Measurements from ENCODE around the gene DCP1A. TPM values are rescaled to one million over a fixed set of nuclear protein-coding genes. Genes with fewer than 3 reads are reported as not detected.
"Not testable (repeated sequence)": the region's sequence is repeated elsewhere in the genome, so short reads cannot be mapped to it uniquely, and the experiment has no call there.

The DCP1A gene
- total RNA-seq, 2 experiments from 2014 or later: 27.2 to 28.3 TPM

DNA sequence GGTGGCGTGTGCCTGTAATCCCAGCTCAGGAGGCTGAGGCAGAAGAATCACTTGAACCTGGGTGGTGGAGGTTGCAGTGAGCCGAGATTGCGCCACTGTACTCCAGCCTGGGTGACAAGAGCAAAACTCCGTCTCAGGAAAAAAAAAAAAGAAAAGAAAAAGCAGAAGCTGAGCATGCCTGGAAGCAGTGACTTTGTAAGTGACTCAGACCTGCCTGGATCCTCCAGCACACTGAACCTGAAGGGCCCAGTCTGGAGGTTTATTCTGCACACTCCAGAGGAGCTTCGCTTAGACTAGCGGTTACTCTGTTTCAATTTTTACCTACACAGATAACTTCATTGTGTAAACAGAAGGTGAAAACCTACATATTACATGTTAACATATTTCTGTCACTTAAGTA is 19.4 kb downstream of the DCP1A start:
- CTCF ChIA-PET; H3K4me1 Mint-ChIP-seq (ENCODE audit: low read depth); H3K27me3 Mint-ChIP-seq (ENCODE audit: low read depth); DNase-seq; H3K27ac Mint-ChIP-seq; ATAC-seq; H3K9me3 Mint-ChIP-seq (ENCODE audit: insufficient read depth); H3K4me3 Mint-ChIP-seq: not testable (repeated sequence)
- peaks cover 13% of the 10 kb centered on the region for H3K36me3 Mint-ChIP-seq (ENCODE audit: low read depth)
- POLR2A ChIA-PET: interaction anchor here (1.6 kb wide), 1 partner anchor 20 kb away, joined by 7 read pairs; the partner anchor contains the start of gene DCP1A

DNA sequence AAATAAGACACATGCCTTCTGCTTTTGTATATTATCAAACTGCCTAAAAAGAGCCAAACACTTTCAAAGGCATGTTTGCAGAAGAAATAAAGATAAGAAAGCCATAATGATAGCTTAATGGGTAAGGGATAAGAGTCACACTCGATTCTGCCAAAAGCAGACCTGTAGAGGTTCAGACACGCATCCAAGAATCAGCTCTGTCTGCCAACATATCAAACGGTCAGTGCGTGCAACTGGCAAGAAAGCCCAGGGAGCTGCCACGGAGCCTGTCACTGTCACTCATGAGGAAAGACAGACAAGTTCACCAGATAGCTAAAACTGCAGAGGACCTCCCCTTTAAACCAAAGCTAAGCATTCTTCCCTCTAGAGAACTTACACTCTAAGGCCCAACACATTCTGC is 23.2 kb downstream of the DCP1A start:
- Mint-ChIP-seq H3K36me3 (ENCODE audit: low read depth) (peaks cover 17% of the 10 kb centered on the region), H3K27ac (no peak overlapping the region), H3K9me3 (ENCODE audit: insufficient read depth) (no peaks in the 10 kb centered on the region), H3K4me1 (ENCODE audit: low read depth) (peaks cover 3% of the 10 kb centered on the region), H3K27me3 (ENCODE audit: low read depth) (no peaks in the 10 kb centered on the region), H3K4me3 (no peak overlapping the region)
- ChIA-PET POLR2A (interaction anchor here (1.1 kb wide), 1 partner anchor 23 kb away, joined by 4 read pairs; the partner anchor contains the start of gene DCP1A), CTCF (no interaction called here)
- DNase-seq (no peak), ATAC-seq (no peak)

DNA sequence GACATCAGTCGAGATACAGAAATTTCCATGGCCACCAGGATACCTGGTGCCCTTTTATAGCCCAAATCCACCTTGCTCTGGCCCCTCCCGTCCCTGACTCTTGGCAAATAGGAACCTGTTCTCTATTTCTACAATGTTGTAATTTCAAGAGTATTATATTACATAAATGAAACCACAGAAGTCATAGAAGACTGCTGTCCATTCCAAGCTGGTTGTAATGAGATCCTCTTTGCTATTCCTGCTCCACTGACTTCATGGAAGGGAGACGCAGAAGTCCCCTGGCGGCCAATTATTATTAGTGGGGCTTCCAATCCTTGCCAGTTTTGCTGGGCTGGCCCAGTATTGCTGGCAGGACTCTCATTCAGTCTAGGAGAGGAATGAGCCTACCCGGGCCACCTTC is 26.6 kb downstream of the DCP1A start:
- Mint-ChIP-seq H3K36me3 (ENCODE audit: low read depth) (peaks cover 15% of the 10 kb centered on the region), H3K9me3 (ENCODE audit: insufficient read depth) (no peaks in the 10 kb centered on the region), H3K27ac (no peak overlapping the region), H3K4me1 (ENCODE audit: low read depth) (peaks cover 3% of the 10 kb centered on the region), H3K4me3 (no peak overlapping the region), H3K27me3 (ENCODE audit: low read depth) (no peaks in the 10 kb centered on the region)
- CTCF ChIA-PET: no interaction called here
- POLR2A ChIA-PET: no interaction called here
- ATAC-seq (no peak), DNase-seq (no peak)

DNA sequence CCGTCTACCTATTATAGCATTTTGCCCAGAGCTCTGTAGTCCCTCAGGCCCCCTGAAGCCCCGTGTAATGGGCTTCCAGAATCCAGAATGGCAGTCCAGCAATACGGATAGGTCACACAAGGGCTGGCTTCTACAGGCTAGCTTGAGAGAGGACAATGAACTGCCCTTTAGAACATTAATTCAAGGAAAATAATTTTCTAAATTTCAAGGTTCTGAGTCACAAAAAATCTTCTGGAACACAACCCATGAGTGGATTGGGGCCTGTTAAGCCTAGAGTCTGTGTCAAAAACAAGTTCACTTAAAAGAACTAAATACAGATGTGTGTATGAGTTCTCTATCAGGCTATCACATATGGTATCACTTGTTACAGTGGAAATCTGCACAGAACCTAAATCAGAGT is 28.8 kb downstream of the DCP1A start:
- no peak overlapping the region for H3K4me3 Mint-ChIP-seq
- DNase-seq (no peak), ATAC-seq (no peak)
- no peaks in the 10 kb centered on the region for H3K4me1 Mint-ChIP-seq (ENCODE audit: low read depth)
- no peaks in the 10 kb centered on the region for H3K9me3 Mint-ChIP-seq (ENCODE audit: insufficient read depth)
- no peaks in the 10 kb centered on the region for H3K27me3 Mint-ChIP-seq (ENCODE audit: low read depth)
- CTCF ChIA-PET: no interaction called here
- POLR2A ChIA-PET: no interaction called here
- H3K27ac Mint-ChIP-seq: no peak overlapping the region
- peaks cover 13% of the 10 kb centered on the region for H3K36me3 Mint-ChIP-seq (ENCODE audit: low read depth)

DNA sequence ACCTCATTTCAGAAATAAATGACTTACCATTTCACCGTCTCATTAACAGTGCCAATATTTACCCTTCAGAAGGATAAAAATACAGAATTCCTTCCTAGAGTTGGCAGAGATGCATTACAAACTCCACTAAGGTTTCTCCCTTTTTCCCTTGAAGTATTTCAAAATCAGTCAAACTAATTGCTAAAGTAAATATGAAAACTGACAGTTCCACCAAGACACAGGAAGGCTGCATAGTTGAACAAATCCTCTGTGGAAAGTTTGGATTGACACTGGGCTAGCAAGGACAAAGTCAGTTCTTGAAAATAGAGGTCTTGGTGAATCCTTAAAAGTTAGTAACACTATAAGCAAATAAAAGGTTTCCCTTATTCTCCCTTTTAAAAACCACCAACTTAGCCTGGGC is 34.5 kb downstream of the DCP1A start:
- peaks cover 30% of the 10 kb centered on the region for H3K36me3 Mint-ChIP-seq (ENCODE audit: low read depth)
- CTCF ChIA-PET: no interaction called here

DNA sequence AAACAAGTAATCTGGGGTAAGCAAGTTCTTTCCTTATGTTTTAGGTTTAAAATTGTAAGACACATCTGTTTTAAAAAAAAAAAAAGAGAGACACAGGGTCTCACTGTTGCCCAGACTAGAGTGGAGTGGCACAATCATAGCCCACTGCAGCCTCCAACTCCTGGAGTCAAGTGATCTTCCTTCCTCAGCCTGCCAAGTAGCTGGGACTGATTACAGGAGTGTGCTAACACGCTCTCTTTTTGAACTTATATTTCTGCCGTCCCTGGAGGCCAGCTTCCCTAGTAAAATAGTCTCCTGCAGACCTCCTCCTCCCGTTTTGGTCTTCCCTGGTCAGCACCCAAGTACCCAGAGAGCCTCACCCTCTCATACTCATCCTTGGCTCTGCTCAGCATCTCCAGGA is 35.5 kb downstream of the DCP1A start:
- Mint-ChIP-seq H3K4me3 (no peak overlapping the region), H3K9me3 (ENCODE audit: insufficient read depth) (no peaks in the 10 kb centered on the region), H3K27me3 (ENCODE audit: low read depth) (no peaks in the 10 kb centered on the region), H3K4me1 (ENCODE audit: low read depth) (no peaks in the 10 kb centered on the region), H3K36me3 (ENCODE audit: low read depth) (peaks cover 32% of the 10 kb centered on the region), H3K27ac (peak overlapping the region; percentile 3)
- DNase-seq (no peak), ATAC-seq (no peak)
- ChIA-PET CTCF (no interaction called here), POLR2A (no interaction called here)

More for the DNA sequence above, 34.5 kb downstream of the DCP1A start:
- H3K4me3 Mint-ChIP-seq: no peak overlapping the region
- H3K27me3 Mint-ChIP-seq (ENCODE audit: low read depth): no peaks in the 10 kb centered on the region
- POLR2A ChIA-PET: interaction anchor here (1.8 kb wide), 1 partner anchor 35 kb away, joined by 6 read pairs; the partner anchor contains the start of gene DCP1A
- no peaks in the 10 kb centered on the region for H3K9me3 Mint-ChIP-seq (ENCODE audit: insufficient read depth)
- H3K27ac Mint-ChIP-seq: no peak overlapping the region
- no peak for ATAC-seq
- H3K4me1 Mint-ChIP-seq (ENCODE audit: low read depth): no peaks in the 10 kb centered on the region
- no peak for DNase-seq

DNA sequence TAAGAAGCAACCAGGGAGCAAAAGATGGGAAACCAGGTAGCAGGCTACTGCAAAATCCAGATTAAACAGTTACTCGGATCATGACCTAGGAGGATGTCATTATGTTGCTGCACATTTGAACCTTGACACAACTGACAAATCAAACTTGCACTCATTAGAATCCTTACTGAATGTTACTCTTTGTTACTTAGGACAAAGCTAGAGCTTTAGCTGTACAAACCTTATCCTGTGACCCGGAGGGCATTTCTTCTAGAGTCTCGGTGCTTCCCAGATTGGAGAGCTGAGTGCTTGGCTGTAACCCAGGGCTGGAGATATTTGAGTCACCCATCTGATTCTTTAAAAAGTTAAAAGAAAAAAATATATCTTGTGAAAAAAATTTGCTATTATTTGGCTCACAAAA is 43.4 kb downstream of the DCP1A start:
- Mint-ChIP-seq H3K4me3 (no peak overlapping the region), H3K9me3 (ENCODE audit: insufficient read depth) (no peaks in the 10 kb centered on the region), H3K27ac (no peak overlapping the region), H3K36me3 (ENCODE audit: low read depth) (peaks cover 25% of the 10 kb centered on the region), H3K27me3 (ENCODE audit: low read depth) (no peaks in the 10 kb centered on the region), H3K4me1 (ENCODE audit: low read depth) (no peaks in the 10 kb centered on the region)
- ChIA-PET CTCF (no interaction called here), POLR2A (no interaction called here)
- DNase-seq (no peak), ATAC-seq (no peak)

DNA sequence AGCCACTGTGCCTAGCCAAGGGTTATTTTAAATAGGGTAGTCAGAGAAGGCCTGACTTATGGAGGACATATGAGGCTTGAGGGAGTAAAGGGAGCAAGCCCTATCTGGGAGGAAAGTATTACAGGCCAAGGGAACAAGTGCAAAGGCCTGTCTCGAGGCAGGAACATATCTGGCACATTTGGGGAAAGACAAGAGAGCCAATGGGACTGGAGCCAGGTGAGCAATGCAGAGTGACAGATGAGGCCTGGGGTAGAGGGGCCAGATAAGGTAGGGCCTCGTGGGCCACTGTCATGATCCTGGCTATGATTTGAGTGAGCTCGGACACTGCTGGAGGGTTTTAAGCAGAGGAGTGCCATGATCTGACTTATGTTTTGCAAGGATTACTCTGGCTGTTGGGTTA is 43.8 kb downstream of the DCP1A start:
- DNase-seq (no peak), ATAC-seq (no peak)
- Mint-ChIP-seq H3K27ac (no peak overlapping the region), H3K27me3 (ENCODE audit: low read depth) (no peaks in the 10 kb centered on the region), H3K4me1 (ENCODE audit: low read depth) (no peaks in the 10 kb centered on the region), H3K4me3 (no peak overlapping the region), H3K36me3 (ENCODE audit: low read depth) (peaks cover 23% of the 10 kb centered on the region), H3K9me3 (ENCODE audit: insufficient read depth) (no peaks in the 10 kb centered on the region)
- CTCF ChIA-PET: interaction anchor here (1.1 kb wide), 1 partner anchor 13 kb away, joined by 3 read pairs; no protein-coding TSS in a partner anchor
- POLR2A ChIA-PET: no interaction called here

DNA sequence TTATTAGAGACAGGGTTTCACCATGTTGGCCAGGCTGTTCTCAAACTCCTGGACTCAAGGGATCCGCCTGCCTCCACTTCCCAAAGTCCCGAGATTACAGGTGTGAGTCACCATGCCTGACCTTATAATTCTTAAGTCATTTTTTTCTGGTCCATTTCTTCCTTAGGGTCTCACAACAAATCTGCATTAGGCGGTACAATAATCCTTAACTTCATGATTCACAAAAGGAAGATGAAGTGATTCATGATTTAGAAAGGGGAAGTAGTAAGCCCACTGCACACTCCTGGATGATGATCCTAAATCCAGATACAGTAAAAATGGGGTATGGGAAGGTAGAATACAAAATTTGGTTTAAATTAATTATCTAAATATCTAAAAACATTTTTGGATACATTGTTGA is 46.5 kb downstream of the DCP1A start:
- ATAC-seq (no peak), DNase-seq (no peak)
- Mint-ChIP-seq H3K36me3 (ENCODE audit: low read depth) (peaks cover 18% of the 10 kb centered on the region), H3K27me3 (ENCODE audit: low read depth) (no peaks in the 10 kb centered on the region), H3K9me3 (ENCODE audit: insufficient read depth) (no peaks in the 10 kb centered on the region), H3K27ac (no peak overlapping the region), H3K4me3 (no peak overlapping the region), H3K4me1 (ENCODE audit: low read depth) (no peaks in the 10 kb centered on the region)
- CTCF ChIA-PET: interaction anchor here (1.4 to 1.5 kb wide), 2 partner anchors 47 to 172 kb away, joined by 3 read pairs; no protein-coding TSS in a partner anchor
- POLR2A ChIA-PET: no interaction called here

DNA sequence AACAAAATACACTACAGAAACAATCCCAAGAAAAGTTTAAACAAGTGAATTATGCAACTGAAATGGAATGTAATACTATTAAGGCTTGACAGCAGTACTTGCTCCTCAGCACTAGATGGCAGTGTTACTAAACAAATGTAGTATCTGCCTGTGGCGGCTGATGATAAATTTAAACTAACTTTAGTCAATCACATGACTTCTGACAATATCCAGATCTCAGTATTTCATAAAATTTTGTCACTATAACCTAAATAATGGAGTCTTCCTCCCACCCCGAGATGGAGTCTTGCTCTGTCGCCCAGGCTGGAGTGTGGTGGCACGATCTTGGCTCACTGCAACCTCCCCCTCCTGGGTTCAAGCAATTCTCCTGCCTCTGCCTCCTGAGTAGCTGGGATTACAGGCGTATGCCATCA is 47.7 kb downstream of the DCP1A start:
- H3K9me3 Mint-ChIP-seq (ENCODE audit: insufficient read depth); H3K27me3 Mint-ChIP-seq (ENCODE audit: low read depth); H3K4me3 Mint-ChIP-seq; H3K4me1 Mint-ChIP-seq (ENCODE audit: low read depth); POLR2A ChIA-PET; H3K27ac Mint-ChIP-seq: not testable (repeated sequence)
- peak; percentile 30 for DNase-seq
- H3K36me3 Mint-ChIP-seq (ENCODE audit: low read depth): peaks cover 18% of the 10 kb centered on the region
- peak; percentile 77 for ATAC-seq
- CTCF ChIA-PET: interaction anchor here (0.7 to 1.8 kb wide), 8 partner anchors 8 to 185 kb away, joined by 3 to 11 read pairs (median 3); partner anchors contain the start of gene DCP1A

DNA sequence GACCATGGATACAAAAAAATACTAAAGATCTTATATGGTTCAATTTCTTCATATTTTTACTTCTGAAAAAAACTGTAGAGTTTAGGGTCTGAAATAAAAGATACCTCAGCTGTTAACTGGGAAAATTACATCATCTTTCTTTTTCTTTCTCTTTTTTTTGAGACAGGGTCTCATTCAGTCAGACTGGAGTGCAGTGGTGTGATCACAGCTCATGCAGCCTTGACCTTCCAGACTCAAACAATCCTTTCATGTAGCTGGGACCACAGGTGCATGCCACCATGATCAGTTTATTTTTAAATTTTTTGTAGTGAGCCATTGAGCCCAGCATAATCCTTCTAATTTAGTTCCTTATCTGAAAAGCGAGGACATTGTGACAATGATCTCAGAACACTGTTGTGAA is 51.9 kb downstream of the DCP1A start:
- H3K9me3 Mint-ChIP-seq (ENCODE audit: insufficient read depth): no peaks in the 10 kb centered on the region
- no peak overlapping the region for H3K4me3 Mint-ChIP-seq
- no peaks in the 10 kb centered on the region for H3K4me1 Mint-ChIP-seq (ENCODE audit: low read depth)
- no peak for DNase-seq
- no peaks in the 10 kb centered on the region for H3K27me3 Mint-ChIP-seq (ENCODE audit: low read depth)
- H3K27ac Mint-ChIP-seq: no peak overlapping the region
- H3K36me3 Mint-ChIP-seq (ENCODE audit: low read depth): peaks cover 10% of the 10 kb centered on the region
- ChIA-PET POLR2A (interaction anchor here (0.8 kb wide), 1 partner anchor 20 kb away, joined by 3 read pairs; no protein-coding TSS in a partner anchor), CTCF (no interaction called here)
- ATAC-seq: no peak

DNA sequence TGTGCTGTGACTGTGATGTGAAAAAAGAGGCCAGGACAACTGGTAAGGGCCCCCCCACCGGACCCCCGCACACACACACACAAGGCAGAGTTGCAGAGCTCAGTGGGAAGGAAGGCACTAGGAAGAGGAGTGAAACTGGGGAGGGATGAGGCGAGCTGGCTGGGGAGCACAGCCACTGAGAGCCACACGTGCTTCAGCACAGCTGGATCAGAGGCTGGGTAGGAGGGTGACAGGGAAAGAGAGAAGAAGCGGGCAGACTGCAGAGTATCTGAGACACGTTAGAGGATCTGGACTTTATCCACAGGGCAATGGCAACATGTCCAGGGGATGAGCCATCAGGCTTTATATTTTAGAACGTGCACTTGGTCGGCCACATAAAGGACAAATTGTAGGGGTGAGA is 53.5 kb downstream of the DCP1A start:
- ATAC-seq (no peak), DNase-seq (no peak)
- ChIA-PET CTCF (no interaction called here), POLR2A (no interaction called here)
- Mint-ChIP-seq H3K36me3 (ENCODE audit: low read depth) (peaks cover 10% of the 10 kb centered on the region), H3K9me3 (ENCODE audit: insufficient read depth) (no peaks in the 10 kb centered on the region), H3K4me3 (no peak overlapping the region), H3K27me3 (ENCODE audit: low read depth) (no peaks in the 10 kb centered on the region), H3K4me1 (ENCODE audit: low read depth) (no peaks in the 10 kb centered on the region), H3K27ac (no peak overlapping the region)

DNA sequence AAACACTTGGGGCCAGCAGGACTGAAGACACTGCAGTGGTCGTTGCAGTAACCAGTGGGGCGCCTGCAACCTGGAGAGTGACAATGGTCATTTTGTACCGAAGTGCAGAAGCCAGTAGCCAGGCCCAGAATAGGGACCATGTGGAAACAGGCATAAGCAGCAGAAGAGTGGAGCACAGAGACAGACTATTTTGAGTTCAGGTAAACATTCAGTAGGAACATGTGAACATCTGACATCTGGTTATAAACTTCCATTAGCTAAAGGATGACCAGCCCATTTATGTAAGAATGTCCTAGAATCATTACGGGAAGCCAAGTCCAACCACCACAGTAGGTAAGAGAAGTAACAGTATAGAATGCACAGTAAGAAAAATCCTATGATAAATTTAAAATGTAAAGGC is 59.1 kb downstream of the DCP1A start:
- ChIA-PET POLR2A (no interaction called here), CTCF (interaction anchor here (1.9 kb wide), 1 partner anchor 11 kb away, joined by 4 read pairs; no protein-coding TSS in a partner anchor)
- DNase-seq (no peak), ATAC-seq (no peak)
- Mint-ChIP-seq H3K36me3 (ENCODE audit: low read depth) (peaks cover 37% of the 10 kb centered on the region), H3K9me3 (ENCODE audit: insufficient read depth) (no peaks in the 10 kb centered on the region), H3K27me3 (ENCODE audit: low read depth) (no peaks in the 10 kb centered on the region), H3K4me3 (no peak overlapping the region), H3K4me1 (ENCODE audit: low read depth) (no peaks in the 10 kb centered on the region), H3K27ac (no peak overlapping the region)
